D721Med (cell line): ENCODE results near the gene VSTM4.

ENCODE experiments used
- DNase-seq: peaks from one replicate; pipeline ENCODE4 v3.0.0; 2011; ENCODE audit warnings: low spot score; ENCODE audit not compliant: insufficient read length
- FAIRE-seq: peaks from 2 replicates; lab custom pipeline; 2011; peaks lifted over from hg19 to GRCh38; lab: Jason Lieb, UNC
- TF ChIP-seq, protein P1 (sequence below): IDR thresholded peaks from 2 replicates; pipeline ENCODE4 v1.5.1; 2012; ENCODE audit warnings: mild to moderate bottlenecking, control low read depth; ENCODE audit not compliant: insufficient read depth; ENCODE audit errors: missing control alignments

VSTM4 gene

DNA sequence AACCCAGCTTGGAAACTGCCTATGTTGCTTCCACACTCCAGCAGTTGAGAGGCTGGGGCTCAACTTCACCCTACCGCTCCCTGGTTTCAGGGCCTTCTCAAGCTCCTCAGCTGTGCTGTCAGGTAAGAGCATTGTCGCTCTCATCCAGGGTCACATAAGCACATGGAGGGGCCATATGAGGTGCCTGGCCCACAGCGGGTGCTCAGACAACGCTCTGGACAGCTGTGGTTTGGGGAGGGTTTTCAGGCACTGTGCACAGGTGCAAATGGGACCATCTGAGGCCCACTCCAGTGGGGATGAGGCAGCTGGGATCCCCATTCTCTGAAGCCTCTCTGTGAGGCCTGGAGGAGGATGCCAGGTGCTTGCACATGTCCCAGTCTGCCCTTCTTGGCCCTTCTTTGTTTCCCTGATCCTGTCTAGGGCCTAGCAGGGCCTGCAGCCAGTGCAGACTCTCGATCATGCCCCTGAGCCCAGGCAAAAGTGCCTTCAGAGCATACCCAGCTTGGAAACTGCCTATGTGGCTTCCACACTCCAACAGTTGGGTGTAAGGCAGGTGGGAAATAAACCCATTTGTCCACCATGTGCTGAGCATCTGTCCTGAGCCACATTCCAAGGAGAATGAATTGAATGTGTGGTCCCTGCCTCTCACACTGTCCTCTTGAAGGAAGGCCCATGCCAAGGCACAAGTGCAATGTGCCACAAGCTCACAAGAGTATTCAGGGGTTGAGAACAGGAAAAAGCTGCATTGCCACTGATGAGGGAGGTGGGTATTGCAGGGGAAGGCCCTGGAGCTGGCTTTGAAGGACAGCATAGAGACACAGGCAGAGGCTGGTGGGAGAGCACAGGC is 40.3 kb downstream of the VSTM4 start:
- no peak for DNase-seq
- TF ChIP-seq, protein P1, sequence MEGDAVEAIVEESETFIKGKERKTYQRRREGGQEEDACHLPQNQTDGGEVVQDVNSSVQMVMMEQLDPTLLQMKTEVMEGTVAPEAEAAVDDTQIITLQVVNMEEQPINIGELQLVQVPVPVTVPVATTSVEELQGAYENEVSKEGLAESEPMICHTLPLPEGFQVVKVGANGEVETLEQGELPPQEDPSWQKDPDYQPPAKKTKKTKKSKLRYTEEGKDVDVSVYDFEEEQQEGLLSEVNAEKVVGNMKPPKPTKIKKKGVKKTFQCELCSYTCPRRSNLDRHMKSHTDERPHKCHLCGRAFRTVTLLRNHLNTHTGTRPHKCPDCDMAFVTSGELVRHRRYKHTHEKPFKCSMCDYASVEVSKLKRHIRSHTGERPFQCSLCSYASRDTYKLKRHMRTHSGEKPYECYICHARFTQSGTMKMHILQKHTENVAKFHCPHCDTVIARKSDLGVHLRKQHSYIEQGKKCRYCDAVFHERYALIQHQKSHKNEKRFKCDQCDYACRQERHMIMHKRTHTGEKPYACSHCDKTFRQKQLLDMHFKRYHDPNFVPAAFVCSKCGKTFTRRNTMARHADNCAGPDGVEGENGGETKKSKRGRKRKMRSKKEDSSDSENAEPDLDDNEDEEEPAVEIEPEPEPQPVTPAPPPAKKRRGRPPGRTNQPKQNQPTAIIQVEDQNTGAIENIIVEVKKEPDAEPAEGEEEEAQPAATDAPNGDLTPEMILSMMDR: no peak
- FAIRE-seq: no peak

DNA sequence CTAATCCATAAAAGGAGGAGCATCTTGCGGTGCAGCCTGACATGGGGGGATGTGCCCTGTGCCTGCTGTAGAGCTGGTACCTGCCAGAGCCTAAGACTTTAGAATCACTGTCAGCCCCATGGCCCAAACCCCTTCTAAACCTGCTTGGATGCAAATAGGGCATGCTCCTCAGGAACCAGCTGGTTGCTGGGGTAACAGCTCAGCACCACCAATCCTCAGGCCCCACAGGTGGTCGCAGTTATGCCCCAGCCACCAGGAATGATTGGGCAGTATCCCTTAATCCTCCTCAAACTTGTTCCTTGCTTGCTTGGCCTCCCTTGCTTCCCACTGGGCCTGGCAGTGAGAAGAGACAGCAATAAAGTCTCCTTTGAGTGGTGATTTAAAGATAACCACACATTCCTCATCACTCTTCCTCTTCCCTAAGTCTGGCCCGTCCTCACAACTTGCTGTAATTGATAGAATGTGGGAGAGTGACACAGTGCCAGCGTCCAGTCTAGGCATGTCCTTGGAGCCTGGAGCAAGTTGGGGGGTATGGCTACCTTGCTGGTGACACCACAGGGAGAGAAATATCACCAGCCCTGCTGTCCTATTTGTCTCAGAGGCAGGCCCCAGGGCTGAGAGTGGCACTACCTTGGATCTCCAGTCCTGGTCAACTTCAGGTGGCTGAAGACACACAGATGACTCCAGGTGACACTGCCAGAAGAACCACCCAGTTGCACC is 43.0 kb downstream of the VSTM4 start:
- DNase-seq: no peak
- TF ChIP-seq, protein P1: no peak
- no peak for FAIRE-seq

DNA sequence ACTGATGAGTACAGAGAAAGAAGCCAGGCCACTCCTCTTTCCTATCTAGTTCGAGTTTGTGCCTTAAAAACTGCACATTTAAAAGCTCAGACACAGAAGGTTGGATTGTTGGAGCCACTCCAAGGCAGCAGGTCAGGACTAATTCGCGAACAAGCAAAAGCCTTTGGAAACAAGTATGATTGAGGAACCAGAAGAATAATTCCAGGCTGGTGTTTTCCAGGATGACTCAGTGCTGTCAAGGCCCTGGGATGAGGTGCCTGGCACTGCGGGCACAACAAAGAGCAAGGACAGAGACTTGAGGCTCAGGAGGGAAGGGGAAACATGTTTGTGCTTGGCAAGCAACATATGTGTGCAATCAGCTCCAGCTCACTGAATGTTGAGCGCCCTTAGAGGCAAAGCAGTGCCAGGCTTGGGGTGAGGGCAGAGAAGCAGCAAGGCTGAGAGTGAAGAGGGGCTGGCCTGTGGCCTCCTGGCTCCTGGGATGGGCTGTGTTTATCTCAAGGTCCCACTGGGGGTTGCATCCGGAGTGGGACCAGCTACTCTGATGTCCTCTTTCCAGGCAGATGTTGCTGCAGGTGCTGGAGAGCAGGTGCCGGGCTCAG is 44.1 kb downstream of the VSTM4 start:
- FAIRE-seq: no peak
- DNase-seq: no peak
- TF ChIP-seq, protein P1: no peak

DNA sequence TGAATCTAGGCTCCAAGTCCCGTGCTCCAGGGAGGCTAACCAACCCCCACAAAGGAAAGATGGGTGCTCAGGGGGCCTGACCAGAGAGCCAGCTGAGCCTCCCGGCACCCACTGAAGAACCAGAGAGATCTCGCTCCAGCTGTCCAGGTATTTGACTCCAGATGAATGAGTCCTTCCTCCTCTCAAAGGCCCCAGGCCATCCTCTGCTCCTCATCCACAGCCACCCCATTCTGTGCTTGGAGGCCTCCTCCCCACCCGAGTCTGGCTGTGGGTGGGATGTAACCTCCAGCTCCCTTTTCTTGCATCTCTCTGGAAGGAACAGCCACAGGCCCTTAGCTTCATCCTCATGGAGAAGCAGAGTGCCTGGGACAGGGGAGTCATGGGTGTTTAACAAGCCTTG is 44.6 kb downstream of the VSTM4 start:
- TF ChIP-seq, protein P1: no peak
- DNase-seq (no peak), FAIRE-seq (no peak)

DNA sequence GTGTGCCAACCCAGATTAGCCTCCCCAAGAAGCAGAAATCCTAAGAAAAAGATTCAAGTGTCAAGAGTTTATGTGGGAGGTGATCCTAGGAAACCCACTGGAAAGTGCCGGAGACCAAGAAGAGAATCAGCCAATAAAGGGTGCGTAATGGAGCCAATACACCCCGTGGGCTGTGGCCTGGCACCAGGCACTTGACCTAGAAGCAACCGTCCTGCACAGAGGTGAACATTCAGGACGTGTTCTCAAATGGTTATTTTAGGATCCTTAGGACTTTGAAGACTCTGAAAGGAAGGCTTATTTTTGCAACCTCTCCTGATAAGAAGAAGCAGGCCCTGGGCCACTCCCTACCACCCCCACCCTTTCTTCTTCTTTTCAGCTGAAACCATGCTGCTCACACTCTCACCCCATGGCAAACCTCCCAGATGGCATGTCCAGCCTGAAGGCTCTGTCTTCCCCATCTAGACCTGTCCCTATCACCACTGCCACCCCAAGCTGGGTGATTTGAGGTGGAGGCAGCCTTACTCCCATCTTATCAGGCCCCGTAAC is 46.6 kb downstream of the VSTM4 start:
- FAIRE-seq (no peak), DNase-seq (no peak)
- TF ChIP-seq, protein P1: no peak

DNA sequence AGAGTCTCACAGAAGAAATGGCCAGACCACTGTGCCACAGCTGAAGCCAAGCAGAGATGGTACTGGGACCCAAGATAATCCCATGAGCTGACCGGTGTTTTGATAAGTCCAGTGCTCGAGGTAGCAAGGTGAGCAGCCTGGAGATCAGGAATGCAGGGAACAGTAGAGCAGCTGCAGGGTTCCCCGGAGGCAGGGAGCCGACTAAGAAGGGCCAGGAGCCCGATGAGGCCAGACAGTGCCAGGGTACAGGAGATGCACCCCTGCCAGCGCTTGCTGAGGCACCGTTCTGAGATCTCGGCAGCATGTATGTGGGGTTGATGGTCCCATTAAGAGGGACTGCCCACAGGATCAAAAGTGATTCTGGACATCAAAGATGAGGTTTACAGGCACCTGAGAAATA is 47.1 kb downstream of the VSTM4 start:
- TF ChIP-seq, protein P1: no peak
- DNase-seq: no peak
- FAIRE-seq: no peak
